Thyroid gland (tissue), 4 donors: ENCODE data around the gene BCAS3. TPM values are rescaled to one million over a fixed set of nuclear protein-coding genes. Genes with fewer than 3 reads are reported as not detected.

Experiments used
- DNase-seq, 2 donors: peaks; one replicate each; pipeline ENCODE4 v3.0.0-alpha.2; 2019
- H3K27ac ChIP-seq, 3 donors: fragments of 200-600 bp; sonication (generic); 1 replicate in 2 of 3; 2 replicates in 1 of 3; pipeline ENCODE4 v1.5.1; 2016 to 2019; ENCODE audit warnings: mild to moderate bottlenecking in 1 of 3, moderate library complexity in 1 of 3
- H3K27me3 ChIP-seq: fragments of 200-600 bp; sonication (generic); one replicate; pipeline ENCODE4 v1.5.1; 2019
- H3K36me3 ChIP-seq, 2 donors: fragments of 200-600 bp; sonication (generic); one replicate each; pipeline ENCODE4 v1.5.1; 2016 to 2019
- H3K4me1 ChIP-seq, 2 donors: fragments of 200-600 bp; sonication (generic); one replicate each; pipeline ENCODE4 v1.5.1; 2017 to 2019
- H3K4me3 ChIP-seq, 3 donors: fragments of 200-600 bp; sonication (generic); replicated peaks in 1 of 3; 1 replicate in 2 of 3; 2 replicates in 1 of 3; pipeline ENCODE4 v1.5.1; 2016; ENCODE audit warnings: mild to moderate bottlenecking in 1 of 3
- H3K9me3 ChIP-seq: fragments of 200-600 bp; sonication (generic); one replicate; pipeline ENCODE4 v1.5.1; 2017
- CTCF ChIP-seq, 6 experiments: fragments of 200-600 bp in 3 of 6; fragments of 450-650 bp in 3 of 6; sonication (generic) in 3 of 6; IDR thresholded peaks; one replicate each; pipeline ENCODE4 v1.5.1; 2016 to 2019; ENCODE audit warnings: antibody characterized with exemption in 6 of 6, mild to moderate bottlenecking in 2 of 6, inconsistent platforms in 1 of 6, moderate library complexity in 1 of 6
- POLR2A ChIP-seq, 2 donors: fragments of 450-650 bp; IDR thresholded peaks; one replicate each; pipeline ENCODE4 v1.6.1; 2017; ENCODE audit warnings: antibody characterized with exemption in 2 of 2, mild to moderate bottlenecking in 2 of 2, moderate library complexity in 1 of 2
- WGBS, 2 donors: methylation state at CpG; one replicate each; pipeline ENCODE4 v1.1.5; 2017; 5-methylcytosine and 5-hydroxymethylcytosine counted together
- intact Hi-C: fragments of 100-400 bp; cut with DNase I; formaldehyde crosslinking; loops from one replicate; pipeline ENCODE4 v1.15.1; 2023
- total RNA-seq, 4 donors: library from RNA; depleted of rRNA; stranded (reverse); fragments of >200 nt; gene quantifications; one replicate each; pipeline ENCODE4 v1.2.3, GENCODE V29; 2016

Gene BCAS3
- total RNA-seq, 4 donors from 2014 or later = 41.8 to 78.7 (median 51.6) TPM

GRCh38 chr17:61235001-61235826 is 557.6 kb downstream of the BCAS3 start:
- 52 to 59% methylated on average over 15 of the region's 15 CpGs for WGBS, 2 donors
- DNase-seq = peak; percentile 54 to 55
- H3K4me3 ChIP-seq = no peak overlapping the region
- no peaks in the 10 kb centered on the region for H3K36me3 ChIP-seq
- peak overlapping the region; percentile 70 to 89 (median 85) for H3K27ac ChIP-seq
- no peaks in the 10 kb centered on the region for H3K27me3 ChIP-seq
- peaks cover 39 to 50% of the 10 kb centered on the region in 2 donors for H3K4me1 ChIP-seq
- H3K9me3 ChIP-seq = no peaks in the 10 kb centered on the region
- TF ChIP-seq POLR2A (IDR thresholded peaks at IDR 0.05) = no peak
- no peak for TF ChIP-seq CTCF (IDR thresholded peaks at IDR 0.05)
- intact Hi-C loops = no loop called here

GRCh38 chr17:61235827-61236197 is 558.2 kb downstream of the BCAS3 start:
- H3K4me3 ChIP-seq = no peak overlapping the region
- peak; percentile 62 to 64 for DNase-seq
- 16 to 18% methylated on average over 5 of the region's 5 CpGs for WGBS, 2 donors
- no peaks in the 10 kb centered on the region for H3K36me3 ChIP-seq
- no peaks in the 10 kb centered on the region for H3K27me3 ChIP-seq
- peak overlapping the region; percentile 70 to 89 (median 85) for H3K27ac ChIP-seq
- intact Hi-C loops = no loop called here
- TF ChIP-seq POLR2A (IDR thresholded peaks at IDR 0.05) (peak in 1 of 2 donors; percentile 35), CTCF (IDR thresholded peaks at IDR 0.05) (no peak)
- no peaks in the 10 kb centered on the region for H3K9me3 ChIP-seq
- peaks cover 39 to 50% of the 10 kb centered on the region in 2 donors for H3K4me1 ChIP-seq

GRCh38 chr17:61237275-61237674 is 559.6 kb downstream of the BCAS3 start:
- DNase-seq = no peak
- H3K27me3 ChIP-seq = no peaks in the 10 kb centered on the region
- no peak overlapping the region for H3K4me3 ChIP-seq
- no peaks in the 10 kb centered on the region for H3K36me3 ChIP-seq
- H3K27ac ChIP-seq = peak overlapping the region in 1 of 3 donors; percentile 9
- intact Hi-C loops = no loop called here
- 95% methylated on average over 7 of the region's 7 CpGs for WGBS, 2 donors
- H3K4me1 ChIP-seq = peaks cover 39 to 50% of the 10 kb centered on the region in 2 donors
- no peaks in the 10 kb centered on the region for H3K9me3 ChIP-seq
- no peak for TF ChIP-seq CTCF (IDR thresholded peaks at IDR 0.05)
- no peak for TF ChIP-seq POLR2A (IDR thresholded peaks at IDR 0.05)

GRCh38 chr17:61238455-61238933 is 560.8 kb downstream of the BCAS3 start:
- intact Hi-C loops = no loop called here
- no peak overlapping the region for H3K4me3 ChIP-seq
- H3K27ac ChIP-seq = peak overlapping the region in 2 of 3 donors; percentile 55 to 67
- 60 to 61% methylated on average over 6 of the region's 6 CpGs for WGBS, 2 donors
- H3K36me3 ChIP-seq = no peaks in the 10 kb centered on the region
- TF ChIP-seq POLR2A (IDR thresholded peaks at IDR 0.05) = no peak
- TF ChIP-seq CTCF (IDR thresholded peaks at IDR 0.05) = no peak
- no peaks in the 10 kb centered on the region for H3K27me3 ChIP-seq
- peaks cover 34 to 50% of the 10 kb centered on the region in 2 donors for H3K4me1 ChIP-seq
- peak; percentile 29 to 33 for DNase-seq
- H3K9me3 ChIP-seq = no peaks in the 10 kb centered on the region

GRCh38 chr17:61239327-61239726 is 561.7 kb downstream of the BCAS3 start:
- no peak for DNase-seq
- Histone ChIP-seq H3K27ac (peak overlapping the region in 2 of 3 donors; percentile 55 to 67), H3K36me3 (no peaks in the 10 kb centered on the region), H3K27me3 (no peaks in the 10 kb centered on the region), H3K4me3 (no peak overlapping the region), H3K4me1 (peaks cover 29 to 42% of the 10 kb centered on the region in 2 donors), H3K9me3 (no peaks in the 10 kb centered on the region)
- no peak for TF ChIP-seq POLR2A (IDR thresholded peaks at IDR 0.05)
- no peak for TF ChIP-seq CTCF (IDR thresholded peaks at IDR 0.05)
- WGBS, 2 donors = 77 to 83% methylated on average over 2 of the region's 2 CpGs
- intact Hi-C loops = no loop called here
